Activated CD4-positive, alpha-beta T cell treated with anti-CD3 and anti-CD28 coated beads for 36 hours (primary cell): ENCODE data around the gene WDFY4. TPM values are rescaled to one million over a fixed set of nuclear protein-coding genes. Genes with fewer than 3 reads are reported as not detected.

Experiments used
- ATAC-seq: fragments of 200-7000 bp; cut with Tn5 transposase; one replicate; pipeline ENCODE4 v1.10.0; 2021; ENCODE audit warnings: mild to moderate bottlenecking, moderate library complexity
- CTCF ChIA-PET: fragments of 350-600 bp; sonication (Branson Sonifier 250); formaldehyde crosslinking; loops from one replicate; lab custom pipeline; 2021; ENCODE audit warnings: antibody characterized with exemption; lab: Charles Lee
- POLR2A ChIA-PET: fragments of 350-600 bp; sonication (Branson Sonifier 250); formaldehyde crosslinking; loops from one replicate; lab custom pipeline; 2021; ENCODE audit warnings: antibody characterized with exemption, inconsistent platforms; lab: Charles Lee
- DNase-seq: peaks from one replicate; pipeline ENCODE4 v3.0.0-alpha.2; 2020
- H3K27ac Mint-ChIP-seq: one replicate; pipeline ENCODE4 v1.8.0; 2021; ENCODE audit warnings: mixed read lengths
- H3K27me3 Mint-ChIP-seq: one replicate; pipeline ENCODE4 v1.8.0; 2021; ENCODE audit warnings: mixed read lengths
- H3K36me3 Mint-ChIP-seq: one replicate; pipeline ENCODE4 v1.8.0; 2021; ENCODE audit warnings: low read depth, mixed read lengths
- H3K4me1 Mint-ChIP-seq: one replicate; pipeline ENCODE4 v1.8.0; 2021; ENCODE audit warnings: mixed read lengths
- H3K4me3 Mint-ChIP-seq: one replicate; pipeline ENCODE4 v1.8.0; 2021; ENCODE audit warnings: mild to moderate bottlenecking, moderate library complexity, mixed read lengths
- H3K9me3 Mint-ChIP-seq: one replicate; pipeline ENCODE4 v1.8.0; 2021; ENCODE audit warnings: low read depth, mixed read lengths
- intact Hi-C, 2 experiments: fragments of 100-400 bp; cut with DNase I in 1 of 2; cut with micrococcal nuclease in 1 of 2; formaldehyde crosslinking; loops; one replicate each; pipeline versions ENCODE4 v1.14.2 to v1.15.1; 2022 to 2024; cut with DNase I, micrococcal nuclease
- total RNA-seq, 2 experiments: library from RNA; stranded (reverse); gene quantifications; one replicate each; pipeline ENCODE4 v1.2.3, GENCODE V29; 2021

WDFY4 gene
- total RNA-seq, 2 experiments from 2014 or later: 0.07 to 0.09 TPM

DNA sequence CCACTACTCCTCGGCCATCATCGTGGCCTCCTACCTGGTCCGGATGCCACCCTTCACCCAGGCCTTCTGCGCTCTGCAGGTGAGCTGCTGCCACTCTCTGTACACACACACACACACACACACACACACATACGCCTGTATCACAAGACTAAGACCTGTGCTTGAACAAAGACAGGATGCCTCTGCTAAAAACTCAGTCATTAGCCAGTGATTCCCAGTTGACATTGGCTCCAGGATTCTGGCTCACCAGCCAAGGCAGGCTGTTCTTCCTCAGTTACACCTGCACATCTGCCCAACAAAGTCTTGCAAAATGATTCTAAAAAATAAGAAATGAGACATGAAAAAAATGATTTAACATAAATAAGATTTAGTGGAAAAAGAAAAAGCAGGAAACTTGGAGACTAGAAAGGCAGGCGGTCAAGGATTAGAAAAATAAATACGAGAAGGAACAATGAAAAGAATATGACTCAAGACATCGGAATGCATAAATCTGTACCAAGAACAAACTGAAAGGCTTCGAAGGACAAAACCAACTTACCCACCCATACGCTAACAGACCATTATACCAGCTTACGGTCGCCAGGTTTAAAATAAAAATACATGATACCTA, 262.3 kb downstream of the WDFY4 start:
- H3K27me3 Mint-ChIP-seq: no peaks in the 10 kb centered on the region
- ChIA-PET CTCF (no interaction called here), POLR2A (no interaction called here)
- no peak overlapping the region for H3K4me3 Mint-ChIP-seq
- H3K36me3 Mint-ChIP-seq: no peaks in the 10 kb centered on the region
- no peak for ATAC-seq
- no peak overlapping the region for H3K27ac Mint-ChIP-seq
- intact Hi-C loops: no loop called here
- no peaks in the 10 kb centered on the region for H3K9me3 Mint-ChIP-seq
- no peaks in the 10 kb centered on the region for H3K4me1 Mint-ChIP-seq
- DNase-seq: no peak

- ATAC-seq: no peak
Measured at GRCh38 chr10:48947690-48948469, 263.2 kb downstream of the WDFY4 start.

GRCh38 chr10:48948470-48949037, 263.9 kb downstream of the WDFY4 start:
- no peaks in the 10 kb centered on the region for H3K36me3 Mint-ChIP-seq
- no peaks in the 10 kb centered on the region for H3K9me3 Mint-ChIP-seq
- intact Hi-C loops: no loop called here
- H3K4me3 Mint-ChIP-seq: no peak overlapping the region
- DNase-seq (no peak), ATAC-seq (no peak)
- POLR2A ChIA-PET: no interaction called here
- H3K4me1 Mint-ChIP-seq: no peaks in the 10 kb centered on the region
- no peaks in the 10 kb centered on the region for H3K27me3 Mint-ChIP-seq
- CTCF ChIA-PET: interaction anchor here (1.0 to 1.1 kb wide), 2 partner anchors 11 to 287 kb away, joined by 3 to 4 read pairs; no protein-coding TSS in a partner anchor
- no peak overlapping the region for H3K27ac Mint-ChIP-seq

More at GRCh38 chr10:48947690-48948469, 263.2 kb downstream of the WDFY4 start:
- H3K27me3 Mint-ChIP-seq: no peaks in the 10 kb centered on the region
- intact Hi-C loops: no loop called here
- no peaks in the 10 kb centered on the region for H3K36me3 Mint-ChIP-seq
- POLR2A ChIA-PET: no interaction called here
- no peak for DNase-seq
- H3K27ac Mint-ChIP-seq: no peak overlapping the region
- CTCF ChIA-PET: interaction anchor here (1.0 to 1.1 kb wide), 2 partner anchors 10 to 287 kb away, joined by 3 to 4 read pairs; no protein-coding TSS in a partner anchor
- no peak overlapping the region for H3K4me3 Mint-ChIP-seq
- no peaks in the 10 kb centered on the region for H3K4me1 Mint-ChIP-seq
- no peaks in the 10 kb centered on the region for H3K9me3 Mint-ChIP-seq

DNA sequence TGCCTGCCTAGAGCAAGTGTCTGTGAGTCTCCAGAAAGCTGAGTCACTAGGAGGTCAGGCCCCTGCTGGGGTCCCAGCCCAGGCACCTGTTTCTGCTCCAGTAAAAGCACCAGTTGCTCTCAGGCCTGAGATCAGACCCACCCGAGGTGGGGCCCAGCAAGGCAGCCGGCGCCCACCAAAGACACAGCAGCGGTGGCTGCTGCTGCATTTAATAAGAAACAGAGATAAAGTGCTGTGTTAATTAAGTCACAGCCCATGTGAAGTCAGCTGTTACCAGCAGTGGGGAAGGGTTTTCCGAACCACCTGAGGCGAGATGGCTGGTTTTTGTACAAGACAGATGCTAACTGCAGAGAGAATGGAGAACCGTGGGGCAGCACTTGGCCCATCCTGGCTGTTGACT, 267.0 kb downstream of the WDFY4 start:
- H3K36me3 Mint-ChIP-seq: no peaks in the 10 kb centered on the region
- no peak overlapping the region for H3K4me3 Mint-ChIP-seq
- intact Hi-C loops: no loop called here
- CTCF ChIA-PET: no interaction called here
- no peak overlapping the region for H3K27ac Mint-ChIP-seq
- ATAC-seq (no peak), DNase-seq (no peak)
- H3K9me3 Mint-ChIP-seq: no peaks in the 10 kb centered on the region
- no peaks in the 10 kb centered on the region for H3K4me1 Mint-ChIP-seq
- POLR2A ChIA-PET: no interaction called here
- H3K27me3 Mint-ChIP-seq: no peaks in the 10 kb centered on the region

DNA sequence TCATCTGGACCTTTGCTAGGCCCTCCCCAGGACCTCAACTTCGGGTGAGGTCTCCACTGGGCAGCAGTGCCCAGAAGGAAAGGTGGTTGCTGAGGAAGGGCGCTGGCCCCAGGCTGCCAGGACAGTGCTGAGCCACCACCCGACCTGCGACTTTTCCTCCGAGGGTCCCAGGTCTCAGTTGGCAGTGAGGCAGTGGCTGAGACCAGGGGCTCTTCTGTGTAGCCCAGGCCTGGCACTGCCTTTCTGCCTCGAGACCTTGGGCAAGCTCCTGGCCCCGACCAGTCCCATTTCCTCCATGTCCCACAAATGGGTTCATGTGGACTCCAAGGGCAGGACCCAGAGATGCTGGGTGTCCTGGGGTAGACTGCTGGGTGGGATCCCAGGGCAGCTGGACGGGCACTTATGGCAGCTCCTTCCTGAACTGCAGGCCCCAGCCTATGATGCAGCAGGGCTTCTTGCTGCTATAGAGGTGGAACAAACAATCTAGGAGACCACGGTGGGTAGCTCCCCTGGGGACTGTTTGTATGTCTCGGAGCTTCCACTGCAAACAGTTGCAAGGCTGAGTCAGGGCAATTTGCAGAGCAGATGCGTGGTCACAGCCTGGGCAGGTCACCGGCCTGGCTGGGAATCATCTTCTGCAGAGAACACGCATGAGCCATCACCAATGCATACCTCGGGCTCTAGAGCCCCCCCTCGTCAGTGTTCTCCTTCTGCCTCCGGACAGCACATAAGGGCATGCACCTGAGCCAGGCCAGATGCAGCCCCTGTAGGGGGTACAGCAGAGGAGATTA, 272.9 kb downstream of the WDFY4 start:
- ChIA-PET CTCF (interaction anchor here (1.2 kb wide), 1 partner anchor 39 kb away, joined by 6 read pairs; no protein-coding TSS in a partner anchor), POLR2A (no interaction called here)
- no peak for ATAC-seq
- DNase-seq: no peak
- intact Hi-C loops: no loop called here
- no peaks in the 10 kb centered on the region for H3K36me3 Mint-ChIP-seq
- no peaks in the 10 kb centered on the region for H3K9me3 Mint-ChIP-seq
- no peaks in the 10 kb centered on the region for H3K4me1 Mint-ChIP-seq
- no peak overlapping the region for H3K27ac Mint-ChIP-seq
- H3K27me3 Mint-ChIP-seq: no peaks in the 10 kb centered on the region
- H3K4me3 Mint-ChIP-seq: no peak overlapping the region

GRCh38 chr10:48958598-48959190, 274.0 kb downstream of the WDFY4 start:
- H3K27me3 Mint-ChIP-seq: no peaks in the 10 kb centered on the region
- DNase-seq (no peak), ATAC-seq (no peak)
- intact Hi-C loops: no loop called here
- POLR2A ChIA-PET: no interaction called here
- no peaks in the 10 kb centered on the region for H3K4me1 Mint-ChIP-seq
- H3K36me3 Mint-ChIP-seq: no peaks in the 10 kb centered on the region
- CTCF ChIA-PET: no interaction called here
- H3K9me3 Mint-ChIP-seq: no peaks in the 10 kb centered on the region
- no peak overlapping the region for H3K27ac Mint-ChIP-seq
- no peak overlapping the region for H3K4me3 Mint-ChIP-seq

- H3K27me3 Mint-ChIP-seq: no peaks in the 10 kb centered on the region
- intact Hi-C loops: no loop called here
- no peak overlapping the region for H3K27ac Mint-ChIP-seq
- no peak for ATAC-seq
- no peak overlapping the region for H3K4me3 Mint-ChIP-seq
- ChIA-PET POLR2A (no interaction called here), CTCF (no interaction called here)
- H3K36me3 Mint-ChIP-seq: no peaks in the 10 kb centered on the region
- no peaks in the 10 kb centered on the region for H3K4me1 Mint-ChIP-seq
- H3K9me3 Mint-ChIP-seq: no peaks in the 10 kb centered on the region
- no peak for DNase-seq
Measured at GRCh38 chr10:48964038-48964437, 279.4 kb downstream of the WDFY4 start.

- intact Hi-C loops: no loop called here
- ChIA-PET POLR2A (no interaction called here), CTCF (interaction anchor here (0.5 to 1.7 kb wide), 3 partner anchors 86 to 309 kb away, joined by 3 to 4 read pairs (median 3); no protein-coding TSS in a partner anchor)
- Mint-ChIP-seq H3K4me3 (no peak overlapping the region), H3K27ac (no peak overlapping the region), H3K4me1 (no peaks in the 10 kb centered on the region), H3K36me3 (no peaks in the 10 kb centered on the region), H3K27me3 (no peaks in the 10 kb centered on the region), H3K9me3 (no peaks in the 10 kb centered on the region)
- DNase-seq: no peak
- ATAC-seq: no peak
Measured at GRCh38 chr10:48965460-48965859, 280.8 kb downstream of the WDFY4 start.

- Mint-ChIP-seq H3K36me3 (no peaks in the 10 kb centered on the region), H3K27me3 (no peaks in the 10 kb centered on the region), H3K4me1 (no peaks in the 10 kb centered on the region), H3K27ac (no peak overlapping the region), H3K4me3 (no peak overlapping the region), H3K9me3 (no peaks in the 10 kb centered on the region)
- ATAC-seq: no peak
- intact Hi-C loops: no loop called here
- ChIA-PET POLR2A (no interaction called here), CTCF (no interaction called here)
- DNase-seq: no peak
Measured at GRCh38 chr10:48968036-48968435, 283.4 kb downstream of the WDFY4 start.

DNA sequence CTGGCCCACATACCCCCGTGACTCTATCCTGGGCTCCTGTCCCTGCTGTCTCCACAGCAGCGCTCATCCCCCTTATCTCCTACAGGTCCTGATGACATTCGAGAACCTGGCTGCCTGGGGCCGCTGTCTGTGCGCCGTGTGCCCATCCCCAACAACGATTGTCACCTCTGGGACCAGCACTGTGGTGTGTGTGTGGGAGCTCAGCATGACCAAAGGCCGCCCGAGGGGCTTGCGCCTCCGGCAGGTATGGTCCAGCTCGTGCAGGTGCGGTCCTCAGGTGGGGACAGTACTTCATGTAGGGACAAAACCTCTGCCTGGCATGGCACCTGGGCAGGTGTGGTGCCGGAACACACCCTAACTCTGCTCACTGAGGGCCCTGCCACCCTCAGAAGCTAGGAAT, 285.4 kb downstream of the WDFY4 start:
- intact Hi-C loops: no loop called here
- CTCF ChIA-PET: interaction anchor here (0.7 kb wide), 1 partner anchor 439 kb away, joined by 4 read pairs; no protein-coding TSS in a partner anchor
- Mint-ChIP-seq H3K9me3 (no peaks in the 10 kb centered on the region), H3K4me3 (no peak overlapping the region), H3K36me3 (no peaks in the 10 kb centered on the region), H3K4me1 (no peaks in the 10 kb centered on the region), H3K27me3 (no peaks in the 10 kb centered on the region), H3K27ac (no peak overlapping the region)
- no peak for DNase-seq
- POLR2A ChIA-PET: no interaction called here
- ATAC-seq: no peak

DNA sequence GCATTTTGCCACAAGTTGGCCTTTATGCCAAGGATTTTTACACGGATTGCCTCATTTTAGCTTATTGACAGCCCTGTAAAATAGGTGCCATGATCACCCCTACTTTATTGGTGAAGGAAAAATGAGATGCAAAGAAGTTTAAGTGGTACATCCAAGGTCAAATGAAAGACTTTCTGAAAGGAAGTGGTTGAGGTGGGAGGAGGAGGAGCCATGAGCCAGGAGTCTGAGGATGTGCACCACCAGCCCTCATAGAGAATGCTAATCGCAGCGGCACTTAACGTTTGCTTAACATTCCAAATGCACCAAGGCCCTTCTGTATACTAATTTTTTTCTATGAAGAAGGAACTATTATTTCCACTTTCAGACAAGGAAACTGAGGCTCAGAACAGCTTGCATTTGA, 286.0 kb downstream of the WDFY4 start:
- DNase-seq (no peak), ATAC-seq (no peak)
- intact Hi-C loops: no loop called here
- ChIA-PET POLR2A (no interaction called here), CTCF (interaction anchor here (0.7 kb wide), 1 partner anchor 438 kb away, joined by 4 read pairs; no protein-coding TSS in a partner anchor)
- Mint-ChIP-seq H3K9me3 (no peaks in the 10 kb centered on the region), H3K4me3 (no peak overlapping the region), H3K36me3 (no peaks in the 10 kb centered on the region), H3K27ac (no peak overlapping the region), H3K4me1 (no peaks in the 10 kb centered on the region), H3K27me3 (peaks cover 2% of the 10 kb centered on the region)
